HG03354 (cell line): ENCODE measurements around the gene FOXK1.
"Not testable (repeated sequence)": the region's sequence is repeated elsewhere in the genome, so short reads cannot be mapped to it uniquely, and the experiment has no call there.

Experiments
- ATAC-seq: cut with Tn5 transposase; IDR thresholded peaks from one replicate; pipeline ENCODE4 v1.9.1; 2021; ENCODE audit warnings: mild to moderate bottlenecking; ENCODE audit not compliant: unreplicated experiment, poor library complexity, severe bottlenecking

FOXK1 gene

DNA sequence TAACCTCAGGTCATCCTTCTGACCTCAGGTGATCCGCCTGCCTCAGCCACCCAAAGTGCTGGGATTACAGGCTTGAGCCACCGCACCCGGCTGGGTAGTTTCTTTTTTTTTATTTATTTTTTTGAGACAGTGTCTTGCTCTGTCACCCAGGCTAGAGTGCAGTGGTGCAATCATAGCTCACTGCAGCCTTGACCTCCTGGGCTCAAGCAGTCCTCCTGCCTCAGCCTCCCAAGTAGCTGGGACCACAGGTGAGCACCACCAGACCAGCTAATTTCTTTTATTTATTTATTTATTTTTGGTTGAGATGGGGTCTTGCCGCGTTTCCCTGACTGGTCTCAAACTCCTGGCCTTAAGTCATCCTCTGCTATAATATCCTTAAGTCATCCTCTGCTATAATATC, 10.5 kb downstream of the FOXK1 start:
- ATAC-seq: not testable (repeated sequence)

DNA sequence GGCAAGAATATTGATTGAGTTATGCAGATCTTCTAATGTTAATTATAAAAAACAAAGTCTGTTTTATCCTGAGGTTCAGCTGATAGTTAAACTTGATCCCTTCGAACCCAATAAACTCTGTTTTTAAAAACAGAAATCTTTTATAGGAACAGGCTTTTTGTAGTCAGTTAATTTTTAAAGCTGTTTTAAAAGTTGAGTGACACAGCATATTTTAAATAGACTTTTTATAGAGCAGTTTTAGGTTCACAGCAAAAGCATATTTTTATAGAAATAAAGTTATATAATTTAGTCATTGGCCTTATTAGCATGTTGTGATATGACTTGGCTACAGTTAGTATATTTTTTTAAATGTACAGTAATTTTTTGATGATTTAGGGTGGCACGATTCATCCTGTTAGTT, 11.1 kb downstream of the FOXK1 start:
- ATAC-seq: no peak

DNA sequence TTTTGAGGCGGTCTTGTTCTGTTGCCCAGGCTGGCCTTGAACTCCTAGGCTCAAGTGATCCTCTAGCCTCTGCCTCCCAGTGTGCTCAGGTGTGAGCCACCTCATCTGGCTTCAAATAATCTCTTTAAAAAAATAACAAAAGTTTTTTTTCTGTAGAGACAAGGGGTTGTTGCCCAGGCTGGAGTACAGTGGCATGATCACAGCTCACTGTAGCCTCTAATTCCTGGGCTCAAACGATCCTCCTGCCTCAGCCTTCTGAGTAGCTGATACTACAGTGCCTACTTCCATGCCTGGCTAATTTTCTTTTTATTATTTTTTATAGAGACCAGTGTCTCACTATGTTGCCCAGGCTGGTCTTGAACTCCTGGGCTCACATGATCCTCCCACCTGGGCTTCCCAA, 11.7 kb downstream of the FOXK1 start:
- no peak for ATAC-seq

DNA sequence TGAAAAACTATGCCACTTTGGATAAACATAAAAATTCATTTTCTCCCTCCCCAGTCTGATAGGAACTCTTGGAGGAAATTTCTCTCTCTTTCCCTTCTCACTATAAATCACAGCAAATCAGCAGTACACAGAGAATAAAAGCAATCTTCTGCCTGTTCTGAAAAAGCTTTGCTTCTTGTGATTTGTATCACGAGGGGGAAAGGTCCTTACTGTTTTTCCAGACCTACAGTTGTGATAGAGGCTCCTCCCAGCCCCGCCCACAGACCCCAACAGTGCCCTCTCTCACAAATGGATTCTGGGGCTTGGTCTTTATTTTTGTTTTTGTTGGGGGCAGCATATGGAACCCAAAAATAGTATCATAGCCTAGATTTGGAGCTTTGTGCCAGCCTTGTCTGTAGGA, 12.2 kb downstream of the FOXK1 start:
- no peak for ATAC-seq

DNA sequence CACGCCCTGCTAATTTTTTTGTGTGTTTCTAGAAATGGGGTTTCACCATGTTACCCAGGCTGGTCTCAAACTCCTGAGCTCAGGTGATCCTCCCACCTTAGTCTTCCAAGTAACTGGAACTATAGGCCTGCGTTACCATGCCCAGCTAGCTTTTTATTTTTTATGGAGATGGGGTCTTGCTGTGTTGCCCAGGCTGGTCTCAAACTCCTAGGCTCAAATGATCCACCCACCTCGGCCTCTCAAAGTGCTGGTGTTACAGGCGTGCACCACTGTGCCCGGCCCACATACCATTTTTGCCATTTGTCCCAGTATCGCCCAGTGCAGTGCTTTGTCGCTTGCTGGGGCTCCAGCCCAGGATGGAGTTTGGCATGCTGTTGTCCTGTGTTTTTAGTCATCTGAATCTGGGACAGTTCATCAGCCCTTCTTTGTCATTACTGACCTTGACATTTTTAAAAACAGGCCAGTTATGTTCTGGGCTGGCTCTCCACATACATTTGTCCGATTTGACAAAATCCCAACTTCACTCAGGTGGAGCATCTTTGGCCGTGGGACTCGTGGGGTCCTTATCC, 16.7 kb downstream of the FOXK1 start:
- no peak for ATAC-seq

DNA sequence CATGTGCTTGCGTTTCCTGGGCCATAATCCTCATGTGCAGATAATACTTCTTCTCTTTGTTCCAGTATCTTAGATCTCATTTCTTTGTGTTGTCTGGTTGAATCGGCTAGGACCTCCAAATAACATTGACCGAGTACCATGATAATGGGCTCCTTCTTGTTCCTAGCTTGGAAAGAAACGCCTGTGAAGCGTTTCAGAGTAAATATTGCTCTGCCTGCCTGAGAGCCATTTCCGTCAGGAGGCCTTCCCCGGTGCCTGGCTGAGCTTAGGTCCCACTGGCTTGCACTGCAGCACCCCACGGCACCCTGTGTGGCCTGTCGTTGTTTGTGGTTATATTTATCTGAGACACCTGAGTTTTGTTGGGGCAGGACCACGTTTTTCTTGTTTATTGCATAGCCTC, 17.7 kb downstream of the FOXK1 start:
- ATAC-seq: no peak

DNA sequence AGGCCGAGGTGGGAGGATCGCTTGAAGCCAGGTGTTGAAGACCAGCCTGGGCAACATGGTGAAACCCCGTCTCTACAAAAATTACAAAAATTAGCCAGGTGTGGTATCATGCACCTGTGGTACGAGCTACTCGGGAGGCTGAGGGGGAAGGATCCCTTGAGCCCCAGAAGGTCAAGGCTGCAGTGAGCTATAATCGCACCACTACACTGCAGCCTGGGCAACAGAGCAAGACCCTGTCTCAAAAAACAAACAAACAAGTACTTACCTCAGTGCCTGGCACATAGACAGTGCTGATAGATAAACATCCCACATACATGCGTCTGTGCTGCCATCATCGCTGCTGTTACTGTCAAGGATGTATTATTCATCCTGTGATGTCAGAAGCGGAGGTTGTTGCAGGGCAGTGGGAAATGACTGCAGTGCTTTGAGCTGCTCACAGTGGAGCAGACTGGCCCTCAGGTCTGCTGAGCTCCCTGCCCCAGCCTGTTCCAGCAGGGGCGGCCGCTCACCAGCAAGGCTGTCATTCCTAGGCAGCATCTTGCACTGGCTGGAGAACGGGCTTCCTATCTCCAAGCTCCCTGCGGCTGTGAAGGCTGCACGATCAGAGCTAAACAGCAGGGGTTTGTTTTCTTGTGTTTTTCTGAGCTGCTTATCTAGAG, 18.6 kb downstream of the FOXK1 start:
- no peak for ATAC-seq

DNA sequence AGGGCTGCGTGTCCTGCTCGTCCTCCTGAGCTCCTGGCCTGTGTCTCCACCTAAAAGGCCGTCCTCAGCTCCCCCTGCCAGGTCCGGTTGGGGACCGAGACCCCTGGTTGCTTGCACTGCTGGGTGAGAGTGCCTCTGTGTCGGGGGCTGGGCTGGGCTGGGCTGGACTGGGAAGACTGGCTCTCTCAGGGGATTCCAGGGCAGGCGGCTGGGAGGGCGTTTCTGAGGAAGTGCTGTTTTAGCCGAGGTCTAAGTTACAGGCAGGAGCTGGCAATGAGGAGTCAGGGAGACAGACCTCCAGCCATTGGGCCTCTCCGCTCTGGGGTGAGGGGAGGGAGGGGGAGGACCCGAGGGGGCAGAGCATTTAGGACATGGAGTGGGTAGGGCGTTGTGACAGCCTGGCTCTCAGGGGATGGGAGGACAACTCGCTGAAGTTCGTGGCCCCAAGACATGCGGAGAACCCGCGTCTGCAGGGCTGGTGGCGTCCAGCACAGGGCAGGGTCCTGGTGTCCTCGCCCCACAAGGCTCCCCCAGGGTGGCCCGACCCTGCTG, 20.9 kb downstream of the FOXK1 start:
- ATAC-seq: no peak

DNA sequence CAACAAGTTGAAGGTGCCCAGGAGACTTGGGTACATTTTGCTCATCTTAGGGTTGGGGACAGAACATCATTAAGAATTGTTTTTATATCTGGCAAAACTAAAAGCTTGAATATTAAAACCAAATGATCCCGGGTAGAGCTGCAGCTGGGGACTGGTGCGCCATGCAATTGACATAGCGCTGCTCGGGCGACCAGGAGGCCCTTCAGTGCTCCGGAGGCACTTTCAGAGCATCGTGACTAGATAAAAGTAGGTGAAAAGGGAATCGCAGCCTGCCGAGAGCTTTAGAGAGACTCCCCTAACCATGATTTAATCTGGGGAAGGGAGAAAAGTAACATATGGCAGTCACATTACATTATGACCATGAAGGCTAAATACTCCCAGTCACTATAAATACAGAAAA, 21.4 kb downstream of the FOXK1 start:
- no peak for ATAC-seq

DNA sequence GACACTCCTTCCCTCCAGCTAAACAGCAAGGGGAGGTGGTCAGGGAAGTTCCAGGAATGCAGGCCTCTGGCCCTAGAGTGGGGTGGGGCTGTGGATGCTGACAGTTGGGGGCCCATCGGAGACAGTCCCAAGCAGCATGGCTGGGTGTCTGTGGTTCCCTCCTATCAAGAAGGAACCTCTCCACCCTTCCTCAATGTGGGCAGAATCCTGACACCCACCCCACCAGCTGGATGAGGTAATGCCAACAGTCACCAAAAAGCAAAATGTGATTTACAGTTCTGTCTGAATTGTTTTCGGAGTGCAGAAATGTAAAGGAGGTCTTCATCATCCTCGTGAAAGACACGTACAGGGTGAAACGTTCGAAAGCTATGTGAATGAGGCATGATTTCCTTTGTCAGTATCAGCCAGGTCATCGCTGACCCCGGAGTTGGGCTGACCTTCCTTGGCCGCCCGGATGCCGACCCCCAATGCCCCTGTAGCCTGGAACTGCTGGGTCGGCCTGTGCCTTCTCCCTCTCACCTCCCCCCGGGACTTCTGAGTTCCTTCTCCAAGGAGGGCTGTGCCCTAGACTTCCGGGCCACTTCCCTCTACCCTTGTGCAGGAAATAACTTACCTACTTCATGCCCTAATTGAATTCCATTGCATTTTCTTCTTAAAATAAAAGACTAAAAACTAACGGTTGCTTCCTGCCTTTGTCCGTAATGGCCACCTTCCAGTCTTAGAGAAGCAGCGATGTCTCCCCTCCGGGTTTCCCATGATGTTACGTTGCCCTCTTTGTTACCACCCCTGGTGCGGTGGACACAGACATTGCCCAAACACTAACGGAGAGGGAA, 24.5 kb downstream of the FOXK1 start:
- ATAC-seq: no peak

DNA sequence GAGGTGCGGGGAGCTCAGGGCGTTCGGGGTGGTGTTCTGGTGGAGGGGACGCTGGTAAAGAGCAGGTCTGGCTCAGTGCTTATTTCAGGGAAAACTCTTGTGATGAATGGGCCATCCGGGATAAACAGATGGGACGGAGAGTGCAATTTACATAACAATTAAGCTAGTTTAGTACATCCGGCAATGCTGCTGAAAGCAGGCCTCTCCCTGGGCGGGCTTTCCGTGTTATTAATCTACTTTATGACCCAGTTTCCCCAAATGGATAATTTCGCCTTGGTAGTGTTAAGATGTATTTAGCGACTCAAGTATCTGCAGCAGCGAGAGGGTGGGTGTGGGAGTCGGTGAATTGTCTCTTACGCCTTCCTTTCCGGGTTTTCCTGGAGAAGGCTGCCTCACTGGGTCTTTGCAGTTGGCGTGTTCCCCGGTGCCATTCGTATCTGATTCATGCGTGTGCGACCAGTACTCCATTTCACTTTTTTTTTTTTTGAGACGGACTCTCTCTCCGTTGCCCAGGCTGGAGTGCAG, 25.2 kb downstream of the FOXK1 start:
- ATAC-seq: no peak

DNA sequence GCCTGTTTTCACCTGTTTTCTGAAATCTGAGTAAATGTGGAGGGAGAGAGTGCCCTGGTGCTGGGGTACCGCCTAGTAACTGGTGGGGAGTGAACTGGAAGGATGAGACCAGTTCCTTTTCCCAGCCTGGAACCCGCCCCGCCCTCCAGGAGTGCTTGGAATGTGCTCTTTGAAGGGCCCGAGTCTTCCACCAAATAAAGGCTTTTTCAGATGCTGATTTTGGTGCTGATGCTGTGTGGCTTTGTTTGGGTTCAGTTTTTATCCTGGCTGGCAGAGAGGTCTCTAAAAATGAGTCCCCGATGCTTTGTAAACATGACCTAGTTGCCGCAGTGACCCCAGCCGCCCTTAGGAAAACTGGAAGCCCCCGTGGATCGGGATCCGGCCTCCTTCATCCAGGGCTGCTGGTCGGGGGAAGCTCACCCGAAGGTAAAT, 25.9 kb downstream of the FOXK1 start:
- ATAC-seq: no peak

DNA sequence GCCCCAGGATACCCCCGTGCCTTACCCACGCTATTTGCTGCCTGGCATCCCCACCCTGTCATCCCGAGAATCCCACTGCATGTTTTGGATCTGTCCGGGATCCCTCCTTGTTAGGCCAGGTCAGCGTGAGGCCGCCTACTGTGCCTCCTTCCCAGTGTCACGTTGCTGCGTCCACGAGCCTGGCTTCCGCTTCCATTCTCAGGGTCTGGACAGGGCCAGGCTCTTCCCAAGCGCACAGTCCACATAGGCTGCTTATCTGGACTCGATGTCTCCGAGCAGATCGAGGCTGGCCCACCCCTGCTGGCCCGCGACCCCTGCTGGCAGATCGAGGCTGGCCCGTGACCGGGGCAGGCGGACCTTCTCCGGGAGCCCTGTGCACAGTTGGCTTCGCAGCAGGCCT, 27.1 kb downstream of the FOXK1 start:
- no peak for ATAC-seq

DNA sequence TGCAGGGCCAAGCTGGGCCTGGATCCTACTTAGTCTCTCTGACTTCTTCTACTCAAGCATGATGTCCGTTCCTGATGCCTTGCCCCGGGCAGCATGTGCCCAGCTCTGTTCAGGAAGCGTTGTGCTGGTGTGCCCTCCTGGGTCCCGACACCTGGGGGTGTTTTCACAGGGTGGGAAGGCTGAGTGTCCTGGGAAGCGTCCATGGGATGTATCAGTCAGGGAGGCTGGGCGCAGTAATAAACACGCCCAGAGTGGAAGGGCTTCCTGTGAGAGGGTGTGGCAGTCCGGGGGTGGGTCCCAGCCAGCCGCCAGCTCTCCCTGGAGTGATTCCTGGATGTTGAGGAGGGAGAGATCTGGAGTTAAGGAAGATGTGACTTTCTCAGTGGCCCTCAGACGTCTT, 29.0 kb downstream of the FOXK1 start:
- ATAC-seq: no peak

DNA sequence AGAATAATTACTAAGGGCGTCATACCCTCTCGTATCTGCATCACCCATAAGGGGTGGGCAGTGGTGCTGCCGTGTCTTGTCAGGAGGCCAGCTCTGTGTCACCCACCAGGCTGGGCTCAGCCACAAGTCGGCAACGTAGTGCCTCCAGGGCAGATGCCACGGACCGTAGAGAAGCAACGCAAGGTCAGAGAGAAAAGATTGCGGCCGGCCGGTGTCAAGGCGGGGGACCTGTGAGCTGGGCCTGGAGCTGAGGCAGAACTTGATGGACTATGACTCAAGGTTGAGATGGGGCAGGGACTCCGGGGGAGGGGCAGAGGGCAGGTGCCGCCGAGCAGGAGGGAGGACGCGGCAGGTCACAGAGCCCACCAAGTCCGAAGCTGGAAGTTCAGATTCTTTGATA, 29.5 kb downstream of the FOXK1 start:
- no peak for ATAC-seq

DNA sequence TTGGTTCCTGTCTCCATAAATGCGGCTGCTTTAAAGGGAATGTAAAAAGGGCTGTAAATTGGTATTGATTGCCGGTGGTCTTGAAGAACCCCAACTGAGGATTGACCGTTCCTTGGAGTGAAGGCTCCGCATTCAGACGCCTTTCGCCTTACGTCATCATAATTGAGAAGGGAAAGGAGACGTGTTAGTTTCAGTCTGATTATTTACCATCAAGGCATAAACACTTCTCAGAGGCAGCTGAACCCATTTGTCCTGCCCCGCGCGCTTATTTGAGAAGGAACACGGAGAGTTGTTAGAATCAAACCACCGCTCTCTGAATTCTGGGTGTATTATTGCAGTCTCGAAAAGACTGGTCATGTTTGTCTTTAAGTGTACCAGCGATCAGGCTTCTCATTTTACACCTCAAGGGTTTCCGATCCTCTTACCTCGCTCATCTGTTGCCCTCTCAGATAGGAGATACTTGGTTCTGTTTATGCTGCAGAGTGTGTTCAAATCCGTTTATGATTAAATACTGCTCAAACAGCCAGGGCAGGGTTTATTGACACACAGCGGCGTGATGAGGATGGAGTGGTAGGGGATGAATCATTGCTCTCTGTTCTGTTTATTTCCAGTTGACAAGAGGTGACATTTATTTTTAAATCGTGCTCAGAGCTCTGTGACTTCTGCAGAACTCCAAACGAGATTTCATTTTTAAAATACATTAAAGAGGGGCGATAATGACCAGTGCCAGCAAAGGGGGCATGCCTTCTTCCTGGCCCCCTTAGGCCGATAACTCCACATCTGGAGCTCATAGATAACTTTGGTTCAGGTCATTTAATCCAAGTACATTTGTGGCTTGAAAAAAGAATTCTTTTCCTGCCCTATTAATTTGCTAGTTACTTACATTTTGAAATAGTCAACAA, 30.4 kb downstream of the FOXK1 start:
- peak; percentile 59 for ATAC-seq

DNA sequence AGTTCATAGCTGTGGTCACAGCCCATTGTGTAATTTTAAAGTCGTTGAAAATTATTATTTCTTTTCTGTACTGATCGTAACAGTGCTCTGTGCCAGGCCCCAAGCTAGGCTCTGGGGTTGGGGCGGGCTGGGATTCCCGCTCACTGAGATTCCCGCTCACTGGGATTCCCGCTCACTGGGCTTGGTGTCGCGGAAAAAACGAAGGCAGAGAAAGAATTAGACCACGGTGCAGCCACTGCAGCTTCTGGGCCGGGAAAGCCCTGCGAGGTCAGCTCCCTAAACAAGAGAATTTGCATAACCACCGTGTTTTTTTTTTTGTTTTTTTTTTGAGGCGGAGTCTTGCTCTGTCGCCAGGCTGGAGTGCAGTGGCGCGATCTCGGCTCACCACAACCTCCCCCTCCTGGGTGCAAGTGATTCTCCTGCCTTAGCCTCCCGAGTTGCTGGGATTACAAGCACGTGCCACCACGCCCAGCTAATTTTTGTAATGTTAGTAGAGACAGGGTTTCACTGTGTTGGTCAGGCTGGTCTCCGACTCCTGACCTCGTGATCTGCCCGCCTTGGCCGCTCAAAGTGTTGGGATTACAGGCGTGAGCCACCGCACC, 31.2 kb downstream of the FOXK1 start:
- ATAC-seq: peak; percentile 73

DNA sequence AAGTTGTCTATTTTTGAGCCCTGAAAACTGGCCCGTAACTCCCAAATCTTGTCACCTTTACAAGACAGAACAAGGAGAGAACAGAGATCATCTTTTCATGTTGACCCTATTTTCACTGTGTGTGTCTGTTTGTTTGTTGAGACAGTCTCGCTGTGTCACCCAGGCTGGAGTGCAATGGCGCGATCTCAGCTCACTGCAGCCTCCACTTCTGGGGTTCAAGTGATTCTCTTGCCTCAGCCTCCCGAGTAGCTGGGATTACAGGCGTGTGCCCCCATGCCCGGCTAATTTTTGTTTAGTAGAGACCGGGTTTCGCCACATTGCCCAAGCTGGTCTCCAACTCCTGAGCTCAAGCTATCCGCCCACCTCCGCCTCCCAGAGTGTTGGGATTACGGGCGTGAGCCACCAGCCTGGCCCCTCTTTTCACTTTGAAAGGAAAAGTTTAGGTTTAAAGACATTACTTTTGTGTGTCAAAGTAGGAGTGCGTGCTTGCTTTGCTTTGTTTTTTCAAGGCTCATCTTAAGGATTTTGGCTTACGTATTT, 32.1 kb downstream of the FOXK1 start:
- no peak for ATAC-seq
